ENCODE data around the gene OSBPL5. TPM values are rescaled to one million over a fixed set of nuclear protein-coding genes. Genes with fewer than 3 reads are reported as not detected.
A peak's percentile ranks its signal among the peaks of the same experiment; 100 is the strongest.

Gene OSBPL5
- total RNA-seq, 2 donors from 2014 or later = 35.0 to 50.7 TPM

- H3K27me3 ChIP-seq (replicated peaks; ENCODE audit: insufficient read depth) = no peaks in the 10 kb centered on the region
- no peak overlapping the region for H3K4me3 ChIP-seq
- no peaks in the 10 kb centered on the region for H3K9me3 ChIP-seq
- intact Hi-C loops (cut with DNase I) = no loop called here
- H3K4me1 ChIP-seq (replicated peaks) = peaks cover 5% of the 10 kb centered on the region
- H3K36me3 ChIP-seq = no peaks in the 10 kb centered on the region
- peak overlapping the region in 1 of 2 donors; percentile 47 for H3K27ac ChIP-seq
- WGBS = 84% methylated on average over 29 of the region's 29 CpGs
- no peak for DNase-seq (ENCODE audit: low spot score)
- TF ChIP-seq POLR2AphosphoS5 (IDR thresholded peaks at IDR 0.05) = no peak
- no peak for TF ChIP-seq POLR2A (IDR thresholded peaks at IDR 0.05)
These were observed 12.5 kb downstream of the OSBPL5 start for GRCh38 chr11:3152471-3153110.

GRCh38 chr11:3150726-3151125 is 14.4 kb downstream of the OSBPL5 start:
- TF ChIP-seq POLR2AphosphoS5 (IDR thresholded peaks at IDR 0.05) = no peak
- TF ChIP-seq POLR2A (IDR thresholded peaks at IDR 0.05) = no peak
- H3K9me3 ChIP-seq = no peaks in the 10 kb centered on the region
- 92% methylated on average over 14 of the region's 14 CpGs for WGBS
- H3K4me1 ChIP-seq (replicated peaks) = no peaks in the 10 kb centered on the region
- no peak overlapping the region for H3K4me3 ChIP-seq
- H3K36me3 ChIP-seq = no peaks in the 10 kb centered on the region
- H3K27ac ChIP-seq = no peak overlapping the region
- no peaks in the 10 kb centered on the region for H3K27me3 ChIP-seq (replicated peaks; ENCODE audit: insufficient read depth)
- DNase-seq (ENCODE audit: low spot score) = no peak
- intact Hi-C loops (cut with DNase I) = no loop called here

- Histone ChIP-seq H3K27ac (no peak overlapping the region), H3K4me1 (replicated peaks) (no peaks in the 10 kb centered on the region), H3K4me3 (no peak overlapping the region), H3K36me3 (no peaks in the 10 kb centered on the region), H3K27me3 (replicated peaks; ENCODE audit: insufficient read depth) (no peaks in the 10 kb centered on the region), H3K9me3 (no peaks in the 10 kb centered on the region)
- WGBS = 65% methylated on average over 4 of the region's 4 CpGs
- TF ChIP-seq CTCF (IDR thresholded peaks at IDR 0.05) (no peak), POLR2AphosphoS5 (IDR thresholded peaks at IDR 0.05) (no peak), POLR2A (IDR thresholded peaks at IDR 0.05) (no peak)
- intact Hi-C loops (cut with DNase I) = no loop called here
- no peak for DNase-seq (ENCODE audit: low spot score)
These were observed 15.3 kb downstream of the OSBPL5 start for GRCh38 chr11:3149852-3150188.

GRCh38 chr11:3148990-3149851 is 15.9 kb downstream of the OSBPL5 start:
- Histone ChIP-seq H3K36me3 (no peaks in the 10 kb centered on the region), H3K4me3 (no peak overlapping the region), H3K9me3 (no peaks in the 10 kb centered on the region), H3K27ac (no peak overlapping the region), H3K27me3 (replicated peaks; ENCODE audit: insufficient read depth) (no peaks in the 10 kb centered on the region), H3K4me1 (replicated peaks) (no peaks in the 10 kb centered on the region)
- DNase-seq (ENCODE audit: low spot score) = no peak
- TF ChIP-seq POLR2A (IDR thresholded peaks at IDR 0.05) (no peak), POLR2AphosphoS5 (IDR thresholded peaks at IDR 0.05) (no peak), CTCF (IDR thresholded peaks at IDR 0.05) (no peak)
- 70% methylated on average over 23 of the region's 24 CpGs for WGBS
- intact Hi-C loops (cut with DNase I) = no loop called here

- Histone ChIP-seq H3K27me3 (replicated peaks; ENCODE audit: insufficient read depth) (no peaks in the 10 kb centered on the region), H3K36me3 (no peaks in the 10 kb centered on the region), H3K27ac (no peak overlapping the region), H3K9me3 (no peaks in the 10 kb centered on the region), H3K4me1 (replicated peaks) (no peaks in the 10 kb centered on the region), H3K4me3 (no peak overlapping the region)
- intact Hi-C loops (cut with DNase I) = no loop called here
- TF ChIP-seq CTCF (IDR thresholded peaks at IDR 0.05) (no peak), POLR2AphosphoS5 (IDR thresholded peaks at IDR 0.05) (no peak), POLR2A (IDR thresholded peaks at IDR 0.05) (no peak)
- DNase-seq (ENCODE audit: low spot score) = no peak
- 90% methylated on average over 19 of the region's 19 CpGs for WGBS
These were observed 16.7 kb downstream of the OSBPL5 start for GRCh38 chr11:3148255-3148989.
